Fibroblast of villous mesenchyme (primary cell): ENCODE data around the gene DIPK1A. TPM values are rescaled to one million over a fixed set of nuclear protein-coding genes. Genes with fewer than 3 reads are reported as not detected.

Experiments used
- DNase-seq: peaks from one replicate; pipeline ENCODE4 v3.0.0-alpha.2; 2010; ENCODE audit warnings: low read depth
- H3K4me3 ChIP-seq: 2 replicates; pipeline ENCODE4 v1.5.1; 2011; ENCODE audit warnings: low read depth, mild to moderate bottlenecking, low read length
- total RNA-seq: library from RNA; depleted of rRNA; stranded (reverse); fragments of >200 nt; gene quantifications from 2 replicates; pipeline ENCODE4 v1.2.3, GENCODE V29; 2012
- TF ChIP-seq, protein P1 (sequence below): IDR thresholded peaks from 2 replicates; pipeline ENCODE4 v1.5.1; 2012; ENCODE audit warnings: low read depth, mild to moderate bottlenecking, low read length; ENCODE audit not compliant: insufficient read depth

The DIPK1A gene
- total RNA-seq, 1 donor, result 39.3 TPM

GRCh38 chr1:92887465-92887864, 73.8 kb downstream of the DIPK1A start:
- TF ChIP-seq, protein P1, sequence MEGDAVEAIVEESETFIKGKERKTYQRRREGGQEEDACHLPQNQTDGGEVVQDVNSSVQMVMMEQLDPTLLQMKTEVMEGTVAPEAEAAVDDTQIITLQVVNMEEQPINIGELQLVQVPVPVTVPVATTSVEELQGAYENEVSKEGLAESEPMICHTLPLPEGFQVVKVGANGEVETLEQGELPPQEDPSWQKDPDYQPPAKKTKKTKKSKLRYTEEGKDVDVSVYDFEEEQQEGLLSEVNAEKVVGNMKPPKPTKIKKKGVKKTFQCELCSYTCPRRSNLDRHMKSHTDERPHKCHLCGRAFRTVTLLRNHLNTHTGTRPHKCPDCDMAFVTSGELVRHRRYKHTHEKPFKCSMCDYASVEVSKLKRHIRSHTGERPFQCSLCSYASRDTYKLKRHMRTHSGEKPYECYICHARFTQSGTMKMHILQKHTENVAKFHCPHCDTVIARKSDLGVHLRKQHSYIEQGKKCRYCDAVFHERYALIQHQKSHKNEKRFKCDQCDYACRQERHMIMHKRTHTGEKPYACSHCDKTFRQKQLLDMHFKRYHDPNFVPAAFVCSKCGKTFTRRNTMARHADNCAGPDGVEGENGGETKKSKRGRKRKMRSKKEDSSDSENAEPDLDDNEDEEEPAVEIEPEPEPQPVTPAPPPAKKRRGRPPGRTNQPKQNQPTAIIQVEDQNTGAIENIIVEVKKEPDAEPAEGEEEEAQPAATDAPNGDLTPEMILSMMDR, result no peak
- no peak overlapping the region for H3K4me3 ChIP-seq
- no peak for DNase-seq

DNA sequence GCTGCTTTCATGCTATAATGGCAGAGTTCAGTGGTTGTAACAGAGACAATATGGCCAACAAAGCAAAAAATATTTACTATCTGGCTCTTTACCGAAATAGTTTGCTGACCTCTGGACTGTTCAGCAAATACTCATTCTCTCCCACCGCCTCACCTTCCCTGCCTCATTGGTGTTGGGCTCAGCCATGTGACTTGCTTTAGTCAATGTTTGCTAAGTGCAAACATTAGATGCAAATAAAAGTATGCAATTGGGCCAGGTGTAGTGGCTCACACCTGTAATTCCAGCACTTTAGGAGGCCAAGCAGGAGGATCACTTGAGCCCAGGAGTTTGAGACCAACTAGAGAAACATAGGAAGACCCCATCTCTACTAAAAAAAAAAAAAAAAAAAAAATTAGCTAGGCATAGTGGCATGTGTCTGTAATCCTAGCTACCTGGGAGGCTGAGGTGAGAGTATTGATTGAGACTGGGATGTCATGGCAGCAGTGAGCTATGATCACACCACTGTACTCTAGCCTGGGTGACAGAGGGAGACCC, 74.3 kb downstream of the DIPK1A start:
- DNase-seq, result no peak
- TF ChIP-seq, protein P1, result no peak
- no peak overlapping the region for H3K4me3 ChIP-seq

GRCh38 chr1:92884195-92884594, 77.1 kb downstream of the DIPK1A start:
- TF ChIP-seq, protein P1, result no peak

DNA sequence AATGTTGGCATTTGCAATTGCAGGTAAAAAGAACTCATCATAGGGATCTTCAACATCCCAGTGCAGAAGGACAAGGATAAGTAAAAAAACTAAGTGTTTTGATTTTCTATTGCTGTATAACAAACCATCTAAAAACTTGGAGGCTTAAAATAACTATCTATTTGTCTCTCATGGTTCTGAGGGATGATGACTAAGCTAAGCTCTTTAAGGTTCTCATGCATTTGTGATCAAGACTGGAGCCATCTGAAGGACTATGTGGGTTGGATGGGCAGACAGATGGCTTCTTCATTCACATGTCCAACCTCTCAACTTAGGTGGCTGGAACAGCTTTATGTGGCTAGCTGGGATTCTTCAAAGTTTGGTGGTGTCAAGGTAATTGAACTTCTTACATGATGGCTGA, 78.0 kb downstream of the DIPK1A start:
- DNase-seq, result no peak
- H3K4me3 ChIP-seq, result no peak overlapping the region
- TF ChIP-seq, protein P1, result no peak

More at GRCh38 chr1:92884195-92884594, 77.1 kb downstream of the DIPK1A start:
- DNase-seq, result no peak
- no peak overlapping the region for H3K4me3 ChIP-seq

DNA sequence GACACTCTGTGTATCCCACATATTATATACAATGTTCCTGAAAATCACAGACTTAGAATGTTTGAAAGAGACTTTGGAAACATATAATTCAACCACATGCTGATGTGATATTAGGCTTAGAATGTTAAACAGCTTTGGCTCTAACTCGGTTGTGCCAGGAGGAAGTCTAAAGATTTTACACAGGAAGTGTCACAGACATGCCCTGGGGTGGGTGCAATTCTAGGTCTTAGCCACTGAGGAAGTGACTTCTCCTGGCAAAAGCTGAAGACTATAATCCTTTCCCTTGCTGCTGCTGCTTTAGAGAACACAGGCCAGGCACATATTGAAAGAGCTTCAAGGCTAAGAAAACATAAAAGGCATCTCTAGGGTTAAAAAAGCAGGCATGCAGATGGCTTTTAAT, 78.4 kb downstream of the DIPK1A start:
- TF ChIP-seq, protein P1, result no peak
- no peak for DNase-seq
- no peak overlapping the region for H3K4me3 ChIP-seq

DNA sequence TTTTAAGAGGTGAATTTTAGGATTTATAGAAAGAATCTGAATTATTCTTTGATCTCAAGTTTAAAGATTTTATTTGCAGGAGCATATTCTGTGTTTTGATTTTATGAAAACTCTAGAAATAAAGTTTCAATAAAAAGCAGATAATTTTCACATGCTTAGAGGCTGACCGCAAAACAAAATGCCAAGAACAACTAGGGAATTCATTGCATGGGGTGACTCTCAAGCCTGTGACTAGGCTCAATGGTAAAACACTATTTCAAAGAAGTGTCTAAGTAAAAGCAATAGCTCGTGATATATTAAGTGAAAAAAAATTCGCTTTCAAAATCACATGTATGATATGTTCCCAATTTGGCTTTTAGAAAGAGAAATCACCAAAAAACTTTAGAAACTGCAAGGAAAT, 79.9 kb downstream of the DIPK1A start:
- TF ChIP-seq, protein P1, result no peak
- H3K4me3 ChIP-seq, result no peak overlapping the region
- no peak for DNase-seq
